ENCODE measurements around the gene CDC26. TPM values are rescaled to one million over a fixed set of nuclear protein-coding genes. Genes with fewer than 3 reads are reported as not detected.
"Not testable (repeated sequence)": the region's sequence is repeated elsewhere in the genome, so short reads cannot be mapped to it uniquely, and the experiment has no call there.

The CDC26 gene
- total RNA-seq, 4 donors from 2014 or later: 41.5 to 77.2 (median 48.5) TPM

GRCh38 chr9:113250807-113251206, 24.6 kb downstream of the CDC26 start:
- Histone ChIP-seq H3K4me1 (no peaks in the 10 kb centered on the region), H3K9me3 (no peaks in the 10 kb centered on the region), H3K36me3 (peaks cover 0 to 9% (median 3%) of the 10 kb centered on the region in 4 donors), H3K27ac (replicated peaks in 1 of 4) (no peak overlapping the region), H3K27me3 (no peaks in the 10 kb centered on the region), H3K4me3 (no peak overlapping the region)
- 93% methylated on average over 2 of the region's 2 CpGs for WGBS
- TF ChIP-seq POLR2A (IDR thresholded peaks at IDR 0.05; ENCODE audit: low read depth) (no peak), EP300 (IDR thresholded peaks at IDR 0.05) (no peak), CTCF (IDR thresholded peaks at IDR 0.05) (no peak), POLR2AphosphoS5 (IDR thresholded peaks at IDR 0.05) (no peak)
- intact Hi-C loops (cut with DNase I): no loop called here
- DNase-seq (ENCODE audit: extremely low spot score): no peak

- H3K36me3 ChIP-seq; H3K27me3 ChIP-seq; H3K4me1 ChIP-seq; H3K27ac ChIP-seq (replicated peaks in 1 of 4); intact Hi-C loops (cut with DNase I); H3K9me3 ChIP-seq; DNase-seq (ENCODE audit: extremely low spot score); H3K4me3 ChIP-seq: not testable (repeated sequence)
- 97% methylated on average over 2 of the region's 2 CpGs for WGBS
These were observed 25.7 kb downstream of the CDC26 start for GRCh38 chr9:113249661-113250060.

DNA sequence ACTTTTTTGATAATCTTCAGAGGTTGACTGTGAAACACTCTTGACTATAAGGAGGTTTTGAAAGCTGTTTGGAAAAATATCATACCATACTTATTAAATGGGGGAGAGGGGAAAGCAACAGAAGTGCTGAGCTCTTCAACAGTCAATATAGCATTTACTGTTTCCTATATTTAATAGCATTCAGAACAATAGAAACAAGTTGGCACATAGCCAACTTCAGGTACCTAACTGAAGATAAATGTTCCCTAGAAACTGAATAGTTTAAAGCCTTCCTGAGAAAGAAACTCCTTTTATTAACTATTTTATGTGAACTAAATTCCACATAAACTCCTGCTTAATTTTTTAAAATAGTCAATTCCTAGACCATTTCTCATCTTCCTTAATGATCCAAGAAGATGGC, 27.7 kb downstream of the CDC26 start:
- no peak for DNase-seq (ENCODE audit: extremely low spot score)
- no peaks in the 10 kb centered on the region for H3K4me1 ChIP-seq
- intact Hi-C loops (cut with DNase I): no loop called here
- H3K4me3 ChIP-seq: no peak overlapping the region
- TF ChIP-seq CTCF (IDR thresholded peaks at IDR 0.05): no peak
- TF ChIP-seq EP300 (IDR thresholded peaks at IDR 0.05): no peak
- TF ChIP-seq POLR2A (IDR thresholded peaks at IDR 0.05; ENCODE audit: low read depth): no peak
- H3K9me3 ChIP-seq: no peaks in the 10 kb centered on the region
- no peak overlapping the region for H3K27ac ChIP-seq (replicated peaks in 1 of 4)
- no peaks in the 10 kb centered on the region for H3K36me3 ChIP-seq
- no peaks in the 10 kb centered on the region for H3K27me3 ChIP-seq

DNA sequence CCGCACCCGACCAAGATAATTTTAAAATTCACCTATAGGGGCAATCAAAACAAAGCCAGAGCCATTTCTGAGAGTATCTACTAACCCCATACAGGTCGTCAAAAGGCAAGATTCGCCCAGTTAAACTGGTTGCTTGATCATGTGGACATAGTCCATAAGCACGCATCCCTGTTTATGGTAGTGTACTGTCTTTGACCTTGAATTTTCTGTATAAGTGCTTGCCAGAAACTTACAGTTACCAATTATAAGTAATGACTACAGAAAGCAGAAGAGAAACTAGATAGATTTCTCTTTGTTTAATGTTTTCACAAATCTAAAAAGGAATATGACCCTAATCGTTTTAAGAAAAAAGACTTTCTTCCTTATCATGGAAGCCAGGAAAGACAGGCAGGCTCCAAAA, 28.4 kb downstream of the CDC26 start:
- intact Hi-C loops (cut with DNase I): no loop called here
- DNase-seq (ENCODE audit: extremely low spot score): no peak
- no peaks in the 10 kb centered on the region for H3K27me3 ChIP-seq
- TF ChIP-seq CTCF (IDR thresholded peaks at IDR 0.05) (no peak), POLR2AphosphoS5 (IDR thresholded peaks at IDR 0.05) (no peak), EP300 (IDR thresholded peaks at IDR 0.05) (no peak), POLR2A (IDR thresholded peaks at IDR 0.05; ENCODE audit: low read depth) (no peak)
- H3K36me3 ChIP-seq: no peaks in the 10 kb centered on the region
- H3K4me1 ChIP-seq: no peaks in the 10 kb centered on the region
- no peak overlapping the region for H3K27ac ChIP-seq (replicated peaks in 1 of 4)
- H3K9me3 ChIP-seq: no peaks in the 10 kb centered on the region
- no peak overlapping the region for H3K4me3 ChIP-seq
- 91% methylated on average over 6 of the region's 6 CpGs for WGBS

GRCh38 chr9:113245894-113246293, 29.5 kb downstream of the CDC26 start:
- TF ChIP-seq EP300 (IDR thresholded peaks at IDR 0.05) (no peak), CTCF (IDR thresholded peaks at IDR 0.05) (no peak), POLR2AphosphoS5 (IDR thresholded peaks at IDR 0.05) (no peak), POLR2A (IDR thresholded peaks at IDR 0.05; ENCODE audit: low read depth) (no peak)
- Histone ChIP-seq H3K4me3 (no peak overlapping the region), H3K36me3 (no peaks in the 10 kb centered on the region), H3K27me3 (no peaks in the 10 kb centered on the region), H3K27ac (replicated peaks in 1 of 4) (no peak overlapping the region), H3K4me1 (no peaks in the 10 kb centered on the region), H3K9me3 (no peaks in the 10 kb centered on the region)
- intact Hi-C loops (cut with DNase I): no loop called here
- DNase-seq (ENCODE audit: extremely low spot score): no peak
- WGBS: 96% methylated on average over 4 of the region's 4 CpGs
